HepG2 (cell line): ENCODE results near the gene COMMD7. TPM values are rescaled to one million over a fixed set of nuclear protein-coding genes. Genes with fewer than 3 reads are reported as not detected.

Source experiments
- AGO1 ChIP-seq: fragments of 200-400 bp; formaldehyde crosslinking; IDR thresholded peaks from 2 replicates; pipeline ENCODE4 v1.6.1; 2017; ENCODE audit warnings: mild to moderate bottlenecking, low read depth, low read length, moderate library complexity; ENCODE audit not compliant: poor library complexity, severe bottlenecking
- AGO2 ChIP-seq: fragments of 200-400 bp; formaldehyde crosslinking; optimal IDR thresholded peaks from 2 replicates; pipeline ENCODE3; 2017; ENCODE audit warnings: mild to moderate bottlenecking, low read depth, low read length, moderate library complexity
- ATM ChIP-seq: fragments of 450-650 bp; IDR thresholded peaks from 2 replicates; pipeline ENCODE4 v1.7.1; 2017; ENCODE audit warnings: mild to moderate bottlenecking, borderline replicate concordance
- CHCHD3 ChIP-seq: sonication (generic); formaldehyde crosslinking; IDR thresholded peaks from 2 replicates; pipeline ENCODE4 v1.8.0; 2022; ENCODE audit warnings: mild to moderate bottlenecking, missing genetic modification reagents, moderate library complexity
- CHD2 ChIP-seq: IDR thresholded peaks from 2 replicates; pipeline ENCODE4 v1.6.1; 2011; ENCODE audit warnings: low read depth, low read length, improper control_type of control experiment
- DRAP1 ChIP-seq: IDR thresholded peaks from 2 replicates; pipeline ENCODE4 v1.6.1; 2016; ENCODE audit warnings: missing genetic modification reagents, missing compliant biosample characterization
- E2F5 ChIP-seq: sonication (generic); formaldehyde crosslinking; conservative IDR thresholded peaks from 2 replicates; pipeline ENCODE4 v1.4.0; 2020; ENCODE audit warnings: missing genetic modification reagents
- ELF4 ChIP-seq: sonication (generic); formaldehyde crosslinking; IDR thresholded peaks from 2 replicates; pipeline ENCODE4 v1.5.0; 2020; ENCODE audit warnings: missing genetic modification reagents, mild to moderate bottlenecking, moderate library complexity, borderline replicate concordance
- KAT7 ChIP-seq: IDR thresholded peaks from 2 replicates; pipeline ENCODE4 v1.6.1; 2018; ENCODE audit warnings: borderline replicate concordance, missing compliant biosample characterization
- MTA3 ChIP-seq: sonication (generic); formaldehyde crosslinking; IDR thresholded peaks from 2 replicates; pipeline ENCODE4 v1.4.0; 2020; ENCODE audit warnings: missing genetic modification reagents
- PITX1 ChIP-seq: sonication (generic); formaldehyde crosslinking; IDR thresholded peaks from 2 replicates; pipeline ENCODE4 v1.5.1; 2020; ENCODE audit warnings: mild to moderate bottlenecking, missing genetic modification reagents
- SMAD1 ChIP-seq: sonication (generic); formaldehyde crosslinking; IDR thresholded peaks from 2 replicates; pipeline ENCODE4 v1.4.0; 2020; ENCODE audit warnings: missing genetic modification reagents, low read depth, mild to moderate bottlenecking, borderline replicate concordance
- SNAPC2 ChIP-seq: sonication (generic); formaldehyde crosslinking; IDR thresholded peaks from 2 replicates; pipeline ENCODE4 v1.8.1; 2022; ENCODE audit warnings: mild to moderate bottlenecking, missing genetic modification reagents
- SP4 ChIP-seq: sonication (generic); formaldehyde crosslinking; IDR thresholded peaks from 2 replicates; pipeline ENCODE4 v1.8.1; 2023; ENCODE audit warnings: mild to moderate bottlenecking, missing genetic modification reagents
- TBX2 ChIP-seq: sonication (generic); formaldehyde crosslinking; IDR thresholded peaks from 2 replicates; pipeline ENCODE4 v1.5.0; 2020; ENCODE audit warnings: missing genetic modification reagents, mild to moderate bottlenecking, borderline replicate concordance
- YEATS2 ChIP-seq: sonication (generic); formaldehyde crosslinking; IDR thresholded peaks from 2 replicates; pipeline ENCODE4 v1.4.0; 2020; ENCODE audit warnings: missing genetic modification reagents, borderline replicate concordance
- ZBTB20 ChIP-seq: sonication (generic); formaldehyde crosslinking; IDR thresholded peaks from 2 replicates; pipeline ENCODE4 v1.8.1; 2023; ENCODE audit warnings: missing genetic modification reagents, low read depth, mild to moderate bottlenecking, borderline replicate concordance
- ZNF12 ChIP-seq: sonication (generic); formaldehyde crosslinking; IDR thresholded peaks from 2 replicates; pipeline ENCODE4 v1.5.0; 2020; ENCODE audit warnings: missing genetic modification reagents
- ZNF256 ChIP-seq: sonication (generic); formaldehyde crosslinking; conservative IDR thresholded peaks from 2 replicates; pipeline ENCODE4 v1.4.0; 2020; ENCODE audit warnings: missing genetic modification reagents
- ZNF543 ChIP-seq: sonication (generic); formaldehyde crosslinking; IDR thresholded peaks from 2 replicates; pipeline ENCODE4 v1.4.0; 2020; ENCODE audit warnings: mild to moderate bottlenecking, missing genetic modification reagents
- ZNF557 ChIP-seq: sonication (generic); formaldehyde crosslinking; IDR thresholded peaks from 2 replicates; pipeline ENCODE4 v1.4.0; 2020; ENCODE audit warnings: missing genetic modification reagents
- ZNF577 ChIP-seq: sonication (generic); formaldehyde crosslinking; IDR thresholded peaks from 2 replicates; pipeline ENCODE4 v1.4.0; 2020; ENCODE audit warnings: mild to moderate bottlenecking, low read depth, missing genetic modification reagents, borderline replicate concordance
- ZNF850 ChIP-seq: sonication (generic); formaldehyde crosslinking; conservative IDR thresholded peaks from 2 replicates; pipeline ENCODE4 v1.9.0; 2021; ENCODE audit warnings: mild to moderate bottlenecking, missing genetic modification reagents
- polyA plus RNA-seq, 8 experiments: library from polyadenylated mRNA; depleted of rRNA in 3 of 8; stranded (reverse) in 7 of 8; unstranded in 1 of 8; fragments of >200 nt; fragmentation: Illumina TruSeq in 4 of 8; extraction: Trizol in 4 of 8; gene quantifications; 2 replicates each; pipeline versions ENCODE4 v1.2.1 to v1.2.3, GENCODE V29; 2011 to 2016; ENCODE audit warnings: low read depth in 4 of 8, missing spikeins in 1 of 8, mixed read lengths in 1 of 8; ENCODE audit not compliant: insufficient read depth in 1 of 8
- total RNA-seq, 5 experiments: library from RNA; depleted of rRNA; stranded (reverse); fragments of >200 nt; fragmentation: Illumina TruSeq; extraction: Trizol; gene quantifications; 2 replicates each; pipeline ENCODE4 v1.2.3, GENCODE V29; 2016; ENCODE audit warnings: low read depth in 1 of 5
- TF ChIP-seq, protein P1 (sequence below): sonication (generic); formaldehyde crosslinking; IDR thresholded peaks from 2 replicates; pipeline ENCODE4 v1.4.0; 2020; ENCODE audit warnings: mild to moderate bottlenecking, missing genetic modification reagents
- TF ChIP-seq, protein P2 (sequence below): sonication (generic); formaldehyde crosslinking; IDR thresholded peaks from 2 replicates; pipeline ENCODE4 v1.8.1; 2022; ENCODE audit warnings: mild to moderate bottlenecking, missing genetic modification reagents

The COMMD7 gene
- total and polyA plus RNA-seq, 2 of the 13 experiments (the other 11 are each of a cell fraction or from before 2014, with no cell fraction given) = 42.1 to 53.3 TPM

- TF ChIP-seq ZNF577 (CRISPR knock-in tag) = no peak
- peak; percentile 95; the same call in 1 of the 2 replicates for TF ChIP-seq ATM
- TF ChIP-seq MTA3 = no peak
- peak; percentile 95; the same call in 1 of the 2 replicates for TF ChIP-seq SNAPC2 (CRISPR knock-in tag)
- TF ChIP-seq, protein P1, sequence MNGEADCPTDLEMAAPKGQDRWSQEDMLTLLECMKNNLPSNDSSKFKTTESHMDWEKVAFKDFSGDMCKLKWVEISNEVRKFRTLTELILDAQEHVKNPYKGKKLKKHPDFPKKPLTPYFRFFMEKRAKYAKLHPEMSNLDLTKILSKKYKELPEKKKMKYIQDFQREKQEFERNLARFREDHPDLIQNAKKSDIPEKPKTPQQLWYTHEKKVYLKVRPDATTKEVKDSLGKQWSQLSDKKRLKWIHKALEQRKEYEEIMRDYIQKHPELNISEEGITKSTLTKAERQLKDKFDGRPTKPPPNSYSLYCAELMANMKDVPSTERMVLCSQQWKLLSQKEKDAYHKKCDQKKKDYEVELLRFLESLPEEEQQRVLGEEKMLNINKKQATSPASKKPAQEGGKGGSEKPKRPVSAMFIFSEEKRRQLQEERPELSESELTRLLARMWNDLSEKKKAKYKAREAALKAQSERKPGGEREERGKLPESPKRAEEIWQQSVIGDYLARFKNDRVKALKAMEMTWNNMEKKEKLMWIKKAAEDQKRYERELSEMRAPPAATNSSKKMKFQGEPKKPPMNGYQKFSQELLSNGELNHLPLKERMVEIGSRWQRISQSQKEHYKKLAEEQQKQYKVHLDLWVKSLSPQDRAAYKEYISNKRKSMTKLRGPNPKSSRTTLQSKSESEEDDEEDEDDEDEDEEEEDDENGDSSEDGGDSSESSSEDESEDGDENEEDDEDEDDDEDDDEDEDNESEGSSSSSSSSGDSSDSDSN (CRISPR knock-in tag) = peak; percentile 83
- 0 out of 2 replicates have a peak, but pooled peaks have one; percentile 27 for TF ChIP-seq E2F5
- TF ChIP-seq AGO2 = no peak
- TF ChIP-seq ELF4 (CRISPR knock-in tag) = no peak
- peak; percentile 85 for TF ChIP-seq YEATS2
- peak; percentile 100 for TF ChIP-seq PITX1 (CRISPR knock-in tag)
- TF ChIP-seq AGO1 = no peak
- peak; percentile 48; the same call in 1 of the 2 replicates for TF ChIP-seq CHCHD3
- TF ChIP-seq DRAP1 (CRISPR knock-in tag) = peak; percentile 86
- TF ChIP-seq, protein P2, sequence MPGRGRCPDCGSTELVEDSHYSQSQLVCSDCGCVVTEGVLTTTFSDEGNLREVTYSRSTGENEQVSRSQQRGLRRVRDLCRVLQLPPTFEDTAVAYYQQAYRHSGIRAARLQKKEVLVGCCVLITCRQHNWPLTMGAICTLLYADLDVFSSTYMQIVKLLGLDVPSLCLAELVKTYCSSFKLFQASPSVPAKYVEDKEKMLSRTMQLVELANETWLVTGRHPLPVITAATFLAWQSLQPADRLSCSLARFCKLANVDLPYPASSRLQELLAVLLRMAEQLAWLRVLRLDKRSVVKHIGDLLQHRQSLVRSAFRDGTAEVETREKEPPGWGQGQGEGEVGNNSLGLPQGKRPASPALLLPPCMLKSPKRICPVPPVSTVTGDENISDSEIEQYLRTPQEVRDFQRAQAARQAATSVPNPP (CRISPR knock-in tag) = peak; percentile 97
- 0 out of 2 replicates have a peak, but pooled peaks have one; percentile 66 for TF ChIP-seq ZNF557 (CRISPR knock-in tag)
- peak; percentile 97 for TF ChIP-seq ZBTB20
- peak; percentile 98 for TF ChIP-seq TBX2 (CRISPR knock-in tag)
- TF ChIP-seq ZNF850 (CRISPR knock-in tag) = 0 out of 2 replicates have a peak, but pooled peaks have one; percentile 29
- peak; percentile 90 for TF ChIP-seq KAT7
- TF ChIP-seq SP4 (CRISPR knock-in tag) = peak; percentile 39; the same call in 1 of the 2 replicates
- TF ChIP-seq ZNF12 (CRISPR knock-in tag) = peak; percentile 91
- peak; percentile 52; the same call in 1 of the 2 replicates for TF ChIP-seq CHD2
- peak; percentile 93; the same call in 1 of the 2 replicates for TF ChIP-seq ZNF256 (CRISPR knock-in tag)
- peak; percentile 96 for TF ChIP-seq ZNF543
- TF ChIP-seq SMAD1 (CRISPR knock-in tag) = no peak
Observed at GRCh38 chr20:32685541-32686529, 57.4 kb downstream of the COMMD7 start (continued).
